CD4-positive, alpha-beta T cell treated with Interleukin-4 for 1 hour (primary cell): ENCODE data around the gene EDN1.
"Not testable (repeated sequence)": the region's sequence is repeated elsewhere in the genome, so short reads cannot be mapped to it uniquely, and the experiment has no call there.

Source experiments
- DNase-seq, 2 donors: peaks; one replicate each; pipeline ENCODE4 v3.0.0-alpha.2; 2020 to 2022

EDN1 gene

DNA sequence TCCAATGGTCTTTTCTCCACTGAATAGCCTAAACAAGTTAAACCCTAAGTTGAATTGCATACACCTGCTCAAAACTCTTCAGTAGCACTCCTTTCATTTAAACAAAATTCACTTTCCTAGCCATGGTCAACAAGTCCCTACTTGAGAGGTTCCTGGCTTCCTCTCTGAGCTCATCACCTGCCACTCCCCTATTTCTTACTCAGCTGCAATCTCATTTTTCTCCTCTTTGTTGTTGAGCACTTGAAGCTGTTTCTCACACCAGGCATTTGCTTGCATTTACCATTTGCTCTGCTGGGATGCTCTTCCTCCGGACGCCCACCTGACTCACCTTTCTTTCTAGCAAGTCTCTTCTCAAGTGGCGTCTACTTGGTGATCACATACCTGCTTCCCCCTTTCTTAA, 38.5 kb downstream of the EDN1 start:
- no peak for DNase-seq

DNA sequence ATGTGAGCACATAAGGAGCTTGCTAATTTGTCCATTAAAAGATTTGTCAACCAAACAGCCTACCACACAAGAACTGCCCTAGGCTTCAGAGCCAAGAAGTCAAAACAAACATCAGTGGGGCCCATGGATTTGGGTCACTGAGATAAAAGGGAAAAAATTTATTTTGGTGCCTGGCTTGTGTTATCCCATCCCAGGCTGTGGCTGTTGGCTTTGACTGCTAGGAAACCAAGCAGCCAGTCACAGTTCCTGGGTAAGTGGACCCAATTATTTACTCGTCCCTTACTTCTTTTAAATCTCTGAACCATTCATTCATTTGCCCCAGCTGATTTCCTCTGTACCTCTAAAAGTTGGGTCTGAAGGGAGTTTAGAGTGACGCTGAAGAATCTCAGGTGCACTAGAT, 41.3 kb downstream of the EDN1 start:
- DNase-seq = no peak

DNA sequence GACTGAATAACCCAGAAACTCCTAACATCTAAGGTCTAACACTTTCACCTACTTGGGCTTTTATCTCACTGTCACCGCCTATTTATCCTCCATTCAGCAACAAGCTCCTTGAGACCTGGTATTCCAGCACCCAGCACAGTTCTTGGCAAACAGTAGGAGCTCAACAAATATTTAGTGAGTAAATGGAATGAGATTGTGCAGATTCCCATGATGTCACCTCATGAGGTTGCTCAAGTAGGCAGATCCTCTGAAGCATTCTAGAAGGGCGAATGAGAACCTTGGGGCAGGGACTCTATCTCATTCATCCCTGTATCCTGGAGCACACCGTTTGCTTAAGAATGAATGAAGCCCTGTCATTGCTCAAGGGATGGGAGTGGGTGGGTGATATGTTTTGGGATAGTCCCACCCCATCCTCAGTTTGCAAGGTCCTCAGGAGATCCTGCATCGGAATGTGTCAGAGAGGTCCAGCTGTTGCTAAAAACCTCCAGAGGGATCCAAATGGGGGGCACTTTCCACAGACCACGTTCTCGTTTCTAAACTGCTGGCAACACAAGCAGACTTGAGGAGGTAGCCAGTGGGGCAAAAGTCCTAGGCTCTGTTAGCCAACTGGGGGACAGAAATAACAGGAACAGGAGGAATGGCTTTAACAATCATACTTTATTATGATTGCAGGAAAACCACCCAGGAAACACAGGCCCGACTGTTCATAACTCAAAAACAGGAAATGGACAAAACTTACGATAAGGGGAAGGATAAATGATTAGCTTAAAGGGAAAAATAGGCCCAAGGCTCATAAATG, 42.0 kb downstream of the EDN1 start:
- no peak for DNase-seq

DNA sequence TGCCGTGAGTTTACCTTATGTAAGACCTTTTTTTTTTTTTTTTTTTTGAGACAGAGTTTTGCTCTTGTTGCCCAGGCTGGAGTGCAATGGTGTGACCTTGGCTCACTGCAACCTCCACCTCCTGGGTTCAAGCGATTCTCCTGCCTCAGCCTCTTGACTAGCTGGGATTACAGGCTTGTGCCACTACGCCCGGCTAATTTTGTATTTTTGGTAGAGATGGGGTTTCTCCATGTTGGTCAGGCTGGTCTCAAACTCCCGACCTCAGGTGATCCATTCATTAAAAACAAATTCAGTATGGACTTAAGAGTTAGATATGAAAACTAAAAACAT, 42.6 kb downstream of the EDN1 start:
- not testable (repeated sequence) for DNase-seq

DNA sequence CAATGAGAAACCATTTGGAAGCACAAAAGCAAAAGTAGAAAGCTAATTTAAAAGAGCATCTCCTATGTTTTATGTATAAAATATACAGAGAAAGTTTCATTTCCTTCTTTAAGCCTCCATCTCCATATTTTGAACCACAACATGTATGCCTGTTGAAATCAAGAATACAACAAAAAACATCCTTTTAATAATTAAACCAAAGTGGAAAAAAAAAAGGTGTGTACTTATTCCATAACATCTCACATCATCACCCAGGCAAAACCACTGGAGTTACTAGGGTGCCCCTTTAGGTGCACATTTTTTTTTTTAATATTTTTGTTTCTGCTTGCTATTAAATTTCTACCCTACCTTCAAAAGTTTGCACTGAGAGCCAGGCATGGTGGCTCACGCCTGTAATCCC, 43.0 kb downstream of the EDN1 start:
- no peak for DNase-seq

DNA sequence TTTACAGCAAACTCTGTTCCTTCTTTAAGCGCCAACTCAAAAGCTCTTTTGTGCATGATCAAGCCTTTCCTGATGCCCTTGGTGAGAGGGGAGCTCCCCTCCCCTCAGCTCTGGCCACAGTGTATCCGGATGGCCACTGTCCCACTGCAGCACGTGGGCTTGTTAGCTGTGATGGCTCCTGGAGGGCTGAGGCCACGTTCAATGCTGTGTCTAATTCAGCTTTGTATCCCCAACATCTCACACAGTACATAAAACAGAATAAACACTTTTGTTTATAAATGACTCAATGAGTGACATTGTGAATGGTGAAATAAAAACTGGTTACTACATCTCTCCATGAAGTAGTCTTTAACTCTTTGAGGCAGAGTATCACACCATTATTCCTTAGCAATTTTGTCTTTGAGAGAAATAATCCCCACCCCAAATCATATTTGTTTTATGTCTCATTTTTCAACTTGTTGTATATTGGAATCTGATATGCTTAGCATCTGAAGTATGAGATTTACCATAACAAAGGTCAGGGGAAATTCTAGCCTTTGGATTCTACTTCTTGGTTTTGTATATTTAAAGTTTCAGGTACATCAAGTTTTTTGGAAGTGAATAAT, 44.5 kb downstream of the EDN1 start:
- DNase-seq = no peak

DNA sequence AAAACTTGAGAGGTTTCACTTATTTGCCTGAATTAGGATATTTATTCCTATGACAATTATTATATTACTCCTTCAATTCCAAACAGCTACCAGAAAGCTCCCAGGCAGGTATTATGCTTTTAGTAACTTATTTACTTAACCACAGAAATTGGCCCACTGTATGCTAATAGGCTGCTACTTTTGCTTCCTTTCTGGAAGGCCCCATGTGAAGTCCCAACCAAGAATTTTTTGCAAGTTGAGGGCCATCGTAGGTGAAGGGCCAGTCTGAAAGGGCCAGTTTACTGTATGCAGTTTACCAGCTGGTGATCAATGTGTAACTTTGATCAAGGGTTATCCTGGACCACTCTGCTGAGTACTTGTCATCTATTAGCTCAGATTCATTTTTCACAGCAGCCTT, 45.0 kb downstream of the EDN1 start:
- no peak for DNase-seq

DNA sequence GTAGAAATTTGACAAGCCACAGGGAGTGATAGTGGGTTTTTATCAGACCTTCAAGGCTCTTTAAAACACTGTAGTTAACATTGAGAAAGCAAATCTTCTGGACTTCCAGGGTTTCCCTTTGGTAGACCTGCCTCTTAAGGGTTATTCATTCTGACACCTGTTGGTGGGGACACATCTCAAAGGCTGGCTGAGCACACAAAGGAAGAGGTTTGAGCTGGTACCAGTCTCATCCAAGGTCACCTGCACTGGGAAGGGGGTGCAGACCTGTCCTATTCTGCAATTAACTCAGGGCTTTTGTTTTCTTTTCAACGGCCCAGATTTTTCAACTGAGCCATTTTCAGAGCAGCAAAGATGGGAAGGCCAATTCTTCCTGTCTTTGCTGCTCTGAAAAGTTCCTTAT, 45.6 kb downstream of the EDN1 start:
- no peak for DNase-seq

DNA sequence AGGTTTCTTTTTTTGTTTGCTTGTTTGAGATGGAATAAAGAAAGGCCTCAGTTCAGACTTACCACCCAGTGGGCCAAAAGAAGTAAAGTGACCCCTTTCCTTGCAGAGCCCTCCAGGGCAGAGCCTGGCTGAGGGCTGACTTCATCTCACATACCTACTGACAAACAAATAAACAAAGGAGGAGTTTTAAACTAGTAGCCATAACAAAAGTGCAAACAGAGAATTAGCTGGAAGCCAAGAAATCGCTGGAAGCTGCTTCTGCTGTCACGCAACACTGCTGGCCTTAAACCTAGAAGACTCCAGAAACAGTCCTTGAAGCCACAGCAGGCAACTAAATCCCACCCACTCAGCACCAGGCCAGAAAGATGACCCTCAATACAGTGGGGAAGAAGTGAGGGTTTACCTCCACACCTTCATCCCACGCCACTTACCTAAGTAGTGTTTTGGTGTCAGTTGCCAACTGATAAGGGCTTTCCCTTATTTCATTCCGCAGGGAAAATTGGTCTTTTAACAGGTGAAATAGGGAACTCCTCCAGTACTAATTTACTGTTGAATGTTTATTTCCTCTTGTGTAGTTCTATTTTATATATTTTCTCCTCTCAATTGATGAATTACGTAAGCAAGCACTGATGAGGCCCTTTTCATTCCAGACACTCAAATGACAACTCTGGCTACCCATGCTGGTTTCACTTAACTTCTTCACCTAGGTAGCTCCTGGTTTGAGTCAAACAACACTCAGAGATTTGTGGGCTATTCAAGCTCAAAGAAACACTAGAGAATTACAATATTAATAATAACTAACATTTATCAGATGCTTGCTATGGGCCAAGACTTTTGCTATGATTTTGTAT, 46.2 kb downstream of the EDN1 start:
- no peak for DNase-seq

DNA sequence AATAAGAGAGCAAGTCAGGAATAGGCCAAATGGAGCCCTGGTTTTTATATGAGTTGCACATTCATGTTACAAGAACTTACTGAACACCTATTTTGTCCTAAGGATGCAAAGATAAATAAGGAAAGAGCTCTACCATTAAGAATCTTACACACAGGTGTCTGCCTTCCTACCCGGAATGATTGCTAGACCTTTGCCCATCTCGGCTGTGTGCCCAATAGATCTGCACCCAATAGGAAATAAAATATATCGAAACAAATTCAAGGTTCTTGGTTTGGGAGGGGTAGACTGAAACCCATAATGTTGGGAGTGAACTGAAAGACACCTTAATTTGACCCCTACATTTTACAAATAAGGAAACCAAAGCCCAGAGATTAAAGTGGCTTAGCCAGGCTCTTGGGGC, 48.9 kb downstream of the EDN1 start:
- DNase-seq = no peak

DNA sequence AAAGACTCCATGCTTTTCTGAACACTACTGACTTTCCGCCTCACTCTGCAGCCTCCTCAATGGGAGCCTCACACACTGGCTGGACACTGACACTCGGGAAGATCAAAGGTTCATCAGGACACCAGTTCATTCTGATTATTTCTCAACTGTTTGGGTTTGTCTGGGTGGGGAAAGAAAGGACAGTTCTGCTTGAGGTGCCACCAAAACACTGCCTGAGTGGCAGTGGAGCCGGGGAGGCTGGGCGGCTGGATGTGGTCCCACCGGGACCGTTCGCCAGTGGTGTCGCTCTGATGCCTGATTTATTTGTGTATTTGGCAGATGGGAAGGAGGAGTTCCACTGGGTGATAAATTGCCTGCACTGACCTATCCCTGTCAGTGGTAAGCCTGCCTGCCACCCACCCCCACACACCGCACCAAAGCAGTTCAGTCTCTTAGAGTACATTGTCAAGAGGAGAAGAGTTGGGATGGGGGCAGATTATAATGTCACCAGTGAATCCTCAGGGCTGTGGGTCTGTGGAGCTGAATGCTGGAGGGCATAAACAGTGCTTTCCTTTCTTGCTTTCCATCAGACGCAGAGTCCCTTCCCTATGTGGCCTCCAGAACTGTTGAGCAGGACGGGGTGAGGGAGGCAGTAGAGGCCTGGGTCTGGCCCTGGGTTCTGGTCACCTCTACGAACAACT, 49.8 kb downstream of the EDN1 start:
- no peak for DNase-seq

DNA sequence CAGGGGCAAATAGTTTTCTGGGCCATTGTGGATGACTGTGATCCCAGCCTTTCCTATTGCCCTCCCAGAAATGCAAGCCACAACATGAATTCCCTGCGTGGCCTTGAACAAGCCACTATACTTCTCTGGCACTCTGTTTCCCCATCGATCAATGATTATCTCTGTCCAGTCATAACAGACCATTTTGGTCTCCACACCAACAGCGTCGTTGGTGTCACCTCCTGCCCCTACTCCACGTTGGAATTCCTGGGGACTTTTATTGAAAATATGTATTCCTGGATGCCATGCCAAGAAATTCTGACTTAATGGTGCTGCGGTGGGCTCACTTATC, 50.3 kb downstream of the EDN1 start:
- no peak for DNase-seq

DNA sequence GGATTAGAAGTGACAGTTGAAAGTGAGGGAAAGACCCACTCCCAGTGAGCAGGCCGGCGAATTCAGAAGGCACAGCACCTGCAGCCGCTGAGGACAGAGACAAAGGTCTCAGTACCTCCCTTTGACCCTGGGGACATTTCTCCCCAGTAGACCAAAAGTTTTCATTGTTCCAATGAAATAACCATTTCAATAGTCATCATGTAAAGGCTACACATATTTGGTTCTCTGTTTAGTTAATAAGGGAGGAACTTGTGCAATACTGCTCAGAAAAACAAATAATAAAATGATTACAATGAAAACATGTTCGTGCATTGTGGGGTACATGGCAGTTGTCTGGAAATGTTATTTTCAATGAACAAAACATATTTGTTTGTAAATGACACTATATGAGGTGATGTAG, 52.5 kb downstream of the EDN1 start:
- no peak for DNase-seq

DNA sequence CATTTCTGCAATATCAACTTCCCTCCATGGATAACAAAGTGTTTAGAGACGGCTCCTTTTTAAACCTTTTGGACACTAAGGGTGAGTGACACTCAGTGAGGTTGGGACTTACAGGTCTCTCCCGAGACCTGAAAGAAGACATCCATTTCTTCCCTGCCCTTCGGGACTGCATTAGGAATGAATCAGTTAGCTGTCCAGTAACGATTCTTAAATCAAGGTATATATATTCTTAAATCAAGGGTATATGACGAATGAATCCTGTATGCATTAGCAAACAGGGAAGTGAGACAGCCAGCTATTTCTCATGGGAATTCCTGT, 52.9 kb downstream of the EDN1 start:
- no peak for DNase-seq

DNA sequence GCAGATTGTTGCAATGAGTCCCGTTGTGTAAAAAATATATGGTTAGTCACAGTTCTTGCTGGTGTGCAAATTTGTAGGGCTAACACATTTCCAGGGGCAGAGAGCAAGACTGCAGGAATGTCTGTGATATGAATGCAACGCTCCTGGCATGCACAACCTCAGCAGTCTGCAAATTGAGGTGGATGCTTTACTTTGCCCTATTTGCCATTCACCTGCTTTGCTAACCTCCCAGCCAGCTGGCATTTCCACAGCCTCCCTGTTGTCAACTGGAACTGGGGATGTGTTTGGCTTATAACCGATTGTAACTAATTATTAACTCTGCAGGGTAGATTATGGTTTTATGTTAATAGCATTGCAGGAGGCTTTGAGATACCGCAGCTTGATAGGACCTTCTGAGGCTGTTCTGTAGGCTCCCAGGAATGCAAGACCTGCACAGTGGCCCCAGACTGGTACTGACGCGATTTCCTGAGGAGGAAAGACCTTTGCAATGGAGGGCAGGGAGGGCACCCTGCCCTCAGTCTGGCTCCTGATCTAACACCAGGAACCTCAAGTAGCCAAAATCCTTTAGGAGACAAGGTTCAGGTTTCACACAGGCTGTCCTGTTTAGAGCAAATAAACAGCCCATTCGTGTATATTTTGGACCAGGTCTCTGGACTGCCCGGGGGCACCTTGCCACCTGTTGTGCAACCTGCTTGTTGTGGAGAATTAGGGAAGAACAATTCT, 53.4 kb downstream of the EDN1 start:
- no peak for DNase-seq

DNA sequence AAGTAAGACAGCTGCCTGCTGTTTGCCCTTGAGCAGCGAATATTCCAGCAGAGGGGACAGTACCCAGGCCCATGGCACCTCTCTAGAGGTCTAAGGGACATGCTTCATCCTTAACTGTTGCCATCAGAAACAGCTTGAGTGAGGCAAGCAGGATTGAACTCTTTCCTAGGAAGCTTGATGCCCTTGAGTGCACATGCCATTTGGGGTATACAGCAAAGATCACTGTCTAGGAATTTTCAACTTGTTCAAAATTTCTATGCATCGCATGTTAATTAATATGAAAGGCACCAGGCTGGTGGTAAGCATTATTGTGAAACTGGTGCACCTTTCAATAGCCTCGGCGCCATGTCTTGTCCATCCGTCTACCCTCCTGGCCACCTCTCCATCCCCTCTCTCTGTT, 54.1 kb downstream of the EDN1 start:
- DNase-seq = no peak

DNA sequence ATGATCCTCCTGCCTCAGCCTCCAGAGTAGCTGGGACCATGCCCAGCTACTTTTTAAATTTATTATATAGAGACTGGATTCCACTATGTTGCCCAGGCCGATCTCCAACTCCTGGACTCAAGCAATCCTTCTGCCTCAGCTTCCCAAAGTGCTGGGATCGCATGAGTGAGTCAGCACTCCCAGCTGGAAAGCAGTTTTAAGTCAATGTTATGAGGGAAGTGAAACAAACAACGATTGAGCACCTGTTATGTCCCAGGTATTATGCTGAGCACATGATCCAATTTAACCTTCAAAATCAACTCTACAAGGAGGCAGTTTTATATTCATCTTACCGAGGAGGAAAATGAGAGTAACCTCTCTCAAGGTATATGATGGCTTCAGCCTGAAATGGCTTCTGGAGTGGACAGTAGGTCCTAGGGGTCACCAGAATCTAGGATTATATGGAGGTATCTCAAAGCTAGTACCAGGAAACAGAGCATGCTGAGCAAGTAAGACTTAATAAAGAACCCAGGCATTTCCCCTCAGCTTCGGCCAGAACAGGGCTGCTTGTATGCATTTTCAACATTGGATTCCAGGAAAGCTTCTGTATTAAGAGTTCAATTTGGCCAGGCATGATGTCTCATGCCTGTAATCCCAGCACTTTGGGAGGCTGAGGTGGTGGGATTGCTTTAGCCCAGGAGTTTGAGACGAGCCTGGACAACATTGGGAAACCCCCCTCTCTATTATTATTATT, 55.0 kb downstream of the EDN1 start:
- DNase-seq = no peak

DNA sequence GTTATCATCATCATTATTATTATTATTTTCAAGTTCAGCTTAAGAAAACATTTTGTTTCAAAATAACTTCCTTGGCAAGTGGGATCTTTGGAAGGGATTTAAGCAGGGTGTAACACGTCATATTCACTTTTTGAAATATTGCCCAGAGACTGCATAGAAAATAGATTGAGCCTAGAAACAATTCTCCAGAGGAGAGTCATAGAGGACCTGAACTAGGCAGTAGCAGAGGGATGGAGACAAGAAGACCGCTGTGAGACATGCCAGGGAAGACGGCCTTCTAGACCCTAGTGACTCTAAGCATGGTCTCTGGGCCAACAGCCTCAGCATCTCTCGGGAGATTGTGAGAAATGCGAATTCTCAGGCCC, 55.5 kb downstream of the EDN1 start:
- DNase-seq = no peak
